ENCODE data around the gene RASGEF1C. TPM values are rescaled to one million over a fixed set of nuclear protein-coding genes. Genes with fewer than 3 reads are reported as not detected.

Gene RASGEF1C
- total RNA-seq: not detected in 2 replicates

GRCh38 chr5:180209137-180209581, at the start of gene RASGEF1C:
Gene RASGEF1C, minus strand, starts transcription at chr5:180209211. Its CDS starts 71,159 bp downstream, at chr5:180138052.

GRCh38 chr5:180071531-180072255, 137.3 kb downstream of the RASGEF1C start, which contains the start of gene RNF130:
Gene RNF130, minus strand, starts transcription at chr5:180071759. Its CDS starts 57 bp downstream, at chr5:180071702.

Other genes with a start within 250 kb of the RASGEF1C start
- 37.0 and 42.8 TPM in 2 replicates for gene RNF130, start 137.5 kb downstream of the RASGEF1C start, total RNA-seq
- gene MAPK9, start 82.9 kb upstream of the RASGEF1C start, total RNA-seq: 23.8 and 28.8 TPM in 2 replicates
- 0.86 and 0.98 TPM in 2 replicates for gene GFPT2, start 144.1 kb upstream of the RASGEF1C start, total RNA-seq